ENCODE measurements around the gene ZNF823.

DNA sequence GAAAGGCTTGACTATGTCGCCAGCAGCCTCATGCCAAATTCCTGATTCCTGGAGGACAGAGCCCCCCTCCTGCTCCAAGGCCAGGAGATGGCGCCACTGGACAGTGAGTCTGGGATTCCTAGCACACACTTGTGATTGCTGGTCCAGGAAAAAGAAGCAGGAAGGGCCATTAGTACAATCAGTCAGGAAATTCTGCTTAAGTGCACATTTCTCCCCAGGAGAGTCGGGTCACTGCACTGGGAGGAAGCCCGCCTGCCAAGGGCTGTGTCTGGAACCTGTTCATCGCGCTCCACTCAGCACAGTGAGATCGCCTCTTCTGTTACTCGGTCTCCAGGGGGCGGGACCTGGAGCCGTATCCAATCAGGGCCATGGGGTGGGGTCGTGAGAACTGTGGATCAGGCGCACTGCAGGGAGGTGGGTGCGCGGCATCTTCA, 65.1 kb downstream of the ZNF823 start:
- TF ChIP-seq HNF4G (IDR thresholded peaks at IDR 0.05; ENCODE audit: borderline replicate concordance, low read depth, low read length), result no peak
- TF ChIP-seq HNF4G (CRISPR knock-in tag; IDR thresholded peaks at IDR 0.05; ENCODE audit: borderline replicate concordance, low read depth), result no peak
- TF ChIP-seq SIN3A (IDR thresholded peaks at IDR 0.05; ENCODE audit: borderline replicate concordance, low read depth, low read length), result no peak
- TF ChIP-seq ZNF343 (CRISPR knock-in tag; IDR thresholded peaks at IDR 0.05), result no peak
- no peak for TF ChIP-seq MTF2 (CRISPR knock-in tag; IDR thresholded peaks at IDR 0.05; ENCODE audit: borderline replicate concordance)
- TF ChIP-seq CTCF (CRISPR knock-in tag; IDR thresholded peaks at IDR 0.05), result peak; percentile 89
- no peak for TF ChIP-seq CEBPG (CRISPR knock-in tag; IDR thresholded peaks at IDR 0.05)
- TF ChIP-seq KDM3A (CRISPR knock-in tag; IDR thresholded peaks at IDR 0.05; ENCODE audit: low read depth), result no peak
- no peak for TF ChIP-seq POLR2AphosphoS5 (IDR thresholded peaks at IDR 0.05; ENCODE audit: low read depth, low read length)
- TF ChIP-seq PCBP2 (optimal IDR thresholded peaks at IDR 0.05; ENCODE audit: low read depth, low read length, poor library complexity, severe bottlenecking), result no peak
- no peak for TF ChIP-seq ZNF670 (CRISPR knock-in tag; IDR thresholded peaks at IDR 0.05; ENCODE audit: borderline replicate concordance)
- no peak for TF ChIP-seq SMAD3 (CRISPR knock-in tag; IDR thresholded peaks at IDR 0.05)
- no peak for TF ChIP-seq ZNF124 (CRISPR knock-in tag; IDR thresholded peaks at IDR 0.05)
